IMR-90 (cell line): ENCODE data around the gene SMIM7. TPM values are rescaled to one million over a fixed set of nuclear protein-coding genes. Genes with fewer than 3 reads are reported as not detected.

Experiments used
- ATAC-seq: fragments of 200-7000 bp; cut with Tn5 transposase; 2 replicates; pipeline ENCODE4 v1.9.1; 2020; ENCODE audit warnings: low read depth, mild to moderate bottlenecking, moderate library complexity
- BruUV-seq: library from RNA; stranded (reverse); fragments of 400-500 nt; replicated peaks from 2 replicates; lab custom pipeline; 2021; lab: Mats Ljungman, UMichigan
- CTCF ChIA-PET: fragments of 300-600 bp; formaldehyde crosslinking; extraction: SDS; loops from one replicate; lab custom pipeline; 2021; ENCODE audit warnings: antibody characterized with exemption; lab: Yijun Ruan, JAX
- POLR2A ChIA-PET: fragments of 300-600 bp; sonication (Branson Sonifier 250); formaldehyde crosslinking; loops from one replicate; lab custom pipeline; 2022; ENCODE audit warnings: antibody characterized with exemption; ENCODE audit not compliant: unreplicated experiment; lab: Charles Lee
- DNase-seq: peaks from one replicate; pipeline ENCODE4 v3.0.0; 2013
- H2AFZ ChIP-seq: replicated peaks from 2 replicates; pipeline ENCODE3; 2013; ENCODE audit warnings: low read length, mild to moderate bottlenecking; ENCODE audit not compliant: poor library complexity
- H2AK5ac ChIP-seq: 2 replicates; pipeline ENCODE4 v1.6.1; 2013; ENCODE audit warnings: low read depth, low read length, inconsistent platforms
- H2AK9ac ChIP-seq: replicated peaks from 2 replicates; pipeline ENCODE3; 2013; ENCODE audit warnings: mild to moderate bottlenecking, low read depth, low read length, moderate library complexity; ENCODE audit not compliant: poor library complexity
- H2BK120ac ChIP-seq: 2 replicates; pipeline ENCODE4 v1.6.1; 2013; ENCODE audit warnings: low read depth, low read length, inconsistent platforms
- H2BK15ac ChIP-seq: 3 replicates; pipeline ENCODE4 v1.6.1; 2013; ENCODE audit warnings: low read depth, low read length, inconsistent platforms
- H2BK20ac ChIP-seq: 2 replicates; pipeline ENCODE4 v1.6.1; 2013; ENCODE audit warnings: low read depth, mild to moderate bottlenecking, inconsistent platforms, low read length, moderate library complexity
- H2BK5ac ChIP-seq: 2 replicates; pipeline ENCODE4 v1.6.1; 2013; ENCODE audit warnings: mild to moderate bottlenecking, low read depth, low read length, inconsistent platforms; ENCODE audit not compliant: poor library complexity, severe bottlenecking
- H3K14ac ChIP-seq: replicated peaks from 2 replicates; pipeline ENCODE4 v1.6.1; 2013; ENCODE audit warnings: low read depth, low read length, inconsistent platforms
- H3K18ac ChIP-seq: 2 replicates; pipeline ENCODE4 v1.6.1; 2013; ENCODE audit warnings: low read depth, low read length, control low read depth
- H3K23ac ChIP-seq: 2 replicates; pipeline ENCODE4 v1.6.1; 2013; ENCODE audit warnings: low read depth, low read length, inconsistent platforms
- H3K27ac ChIP-seq: 2 replicates; pipeline ENCODE4 v1.5.1; 2013; ENCODE audit warnings: mild to moderate bottlenecking, control low read depth, low read length; ENCODE audit not compliant: insufficient read depth
- H3K27me3 ChIP-seq: 2 replicates; pipeline ENCODE4 v1.6.1; 2013; ENCODE audit warnings: low read length; ENCODE audit not compliant: control insufficient read depth, insufficient read depth
- H3K36me3 ChIP-seq: 2 replicates; pipeline ENCODE4 v1.6.1; 2013; ENCODE audit warnings: low read length, mixed read lengths; ENCODE audit not compliant: control insufficient read depth, insufficient read depth
- H3K4ac ChIP-seq: 2 replicates; pipeline ENCODE4 v1.6.1; 2013; ENCODE audit warnings: low read depth, low read length, inconsistent platforms
- H3K4me1 ChIP-seq: 2 replicates; pipeline ENCODE4 v1.6.1; 2013; ENCODE audit warnings: low read length, mixed read lengths; ENCODE audit not compliant: control insufficient read depth, insufficient read depth
- H3K4me2 ChIP-seq: 2 replicates; pipeline ENCODE4 v1.6.1; 2013; ENCODE audit warnings: low read depth, mild to moderate bottlenecking, control low read depth, low read length, moderate library complexity
- H3K4me3 ChIP-seq: 2 replicates; pipeline ENCODE4 v1.5.1; 2013; ENCODE audit warnings: low read depth, mild to moderate bottlenecking, control low read depth, low read length, moderate library complexity; ENCODE audit not compliant: insufficient read depth
- H3K56ac ChIP-seq: 2 replicates; pipeline ENCODE4 v1.6.1; 2013; ENCODE audit warnings: low read length, inconsistent platforms; ENCODE audit not compliant: insufficient read depth; ENCODE audit errors: extremely low read depth
- H3K79me1 ChIP-seq, 2 experiments: 2 replicates each; pipeline ENCODE4 v1.6.1; 2013; ENCODE audit warnings: low read length in 2 of 2, inconsistent platforms in 1 of 2, low read depth in 1 of 2
- H3K9ac ChIP-seq: 2 replicates; pipeline ENCODE4 v1.6.1; 2013; ENCODE audit warnings: low read depth, low read length, control low read depth
- H3K9me1 ChIP-seq: 2 replicates; pipeline ENCODE4 v1.6.1; 2013; ENCODE audit warnings: low read length, inconsistent platforms; ENCODE audit not compliant: insufficient read depth
- H3K9me3 ChIP-seq: 2 replicates; pipeline ENCODE4 v1.6.1; 2013; ENCODE audit warnings: low read length; ENCODE audit not compliant: control insufficient read depth, insufficient read depth
- H4K20me1 ChIP-seq: 2 replicates; pipeline ENCODE4 v1.6.1; 2013; ENCODE audit warnings: low read length, inconsistent platforms; ENCODE audit not compliant: insufficient read depth
- H4K5ac ChIP-seq: 2 replicates; pipeline ENCODE4 v1.6.1; 2013; ENCODE audit warnings: mild to moderate bottlenecking, low read depth, low read length, control low read depth
- H4K8ac ChIP-seq, 2 experiments: 2 replicates each; pipeline ENCODE4 v1.6.1; 2013; ENCODE audit warnings: low read depth in 2 of 2, low read length in 2 of 2, control low read depth in 1 of 2, inconsistent platforms in 1 of 2
- H4K91ac ChIP-seq: 2 replicates; pipeline ENCODE4 v1.6.1; 2013; ENCODE audit warnings: low read depth, low read length, inconsistent platforms; ENCODE audit not compliant: insufficient read depth
- BHLHE40 ChIP-seq: fragments of 150-350 bp; IDR thresholded peaks from 2 replicates; pipeline ENCODE4 v1.6.1; 2016; ENCODE audit warnings: mild to moderate bottlenecking, low read depth, low read length
- CEBPB ChIP-seq: IDR thresholded peaks from 2 replicates; pipeline ENCODE4 v1.6.1; 2012; ENCODE audit warnings: low read depth, low read length, improper control_type of control experiment
- CHD1 ChIP-seq: IDR thresholded peaks from 2 replicates; pipeline ENCODE4 v1.6.1; 2012; ENCODE audit warnings: low read depth, low read length, improper control_type of control experiment
- CTCF ChIP-seq: conservative IDR thresholded peaks from 2 replicates; pipeline ENCODE4 v1.5.1; 2012; ENCODE audit warnings: mild to moderate bottlenecking, low read depth, low read length, improper control_type of control experiment
- ELK1 ChIP-seq: fragments of 150-350 bp; IDR thresholded peaks from 2 replicates; pipeline ENCODE4 v1.6.1; 2016; ENCODE audit warnings: low read depth, mild to moderate bottlenecking, low read length, moderate library complexity, borderline replicate concordance
- FOS ChIP-seq: fragments of 150-350 bp; IDR thresholded peaks from 2 replicates; pipeline ENCODE4 v1.6.1; 2016; ENCODE audit warnings: low read depth, low read length
- MAFK ChIP-seq: IDR thresholded peaks from 2 replicates; pipeline ENCODE4 v1.6.1; 2012; ENCODE audit warnings: low read depth, low read length, improper control_type of control experiment
- MAZ ChIP-seq: IDR thresholded peaks from 2 replicates; pipeline ENCODE4 v1.6.1; 2012; ENCODE audit warnings: low read depth, mild to moderate bottlenecking, low read length, improper control_type of control experiment, moderate library complexity, borderline replicate concordance
- MXI1 ChIP-seq: IDR thresholded peaks from 2 replicates; pipeline ENCODE4 v1.6.1; 2012; ENCODE audit warnings: low read depth, mild to moderate bottlenecking, low read length, moderate library complexity, borderline replicate concordance
- NFE2L2 ChIP-seq: fragments of 150-350 bp; IDR thresholded peaks from 2 replicates; pipeline ENCODE4 v1.6.1; 2016; ENCODE audit warnings: low read depth, mild to moderate bottlenecking, low read length
- POLR2A ChIP-seq: IDR thresholded peaks from 2 replicates; pipeline ENCODE4 v1.6.1; 2012; ENCODE audit warnings: mild to moderate bottlenecking, low read depth, low read length
- RAD21 ChIP-seq: IDR thresholded peaks from 2 replicates; pipeline ENCODE4 v1.6.1; 2012; ENCODE audit warnings: low read length, improper control_type of control experiment
- RCOR1 ChIP-seq: IDR thresholded peaks from 2 replicates; pipeline ENCODE4 v1.6.1; 2012; ENCODE audit warnings: mild to moderate bottlenecking, low read length, improper control_type of control experiment; ENCODE audit not compliant: insufficient replicate concordance
- RFX5 ChIP-seq: IDR thresholded peaks from 2 replicates; pipeline ENCODE4 v1.8.0; 2012; ENCODE audit warnings: low read depth, mild to moderate bottlenecking, low read length, moderate library complexity
- SMC3 ChIP-seq: fragments of 150-350 bp; IDR thresholded peaks from 2 replicates; pipeline ENCODE4 v1.6.1; 2016; ENCODE audit warnings: low read depth, mild to moderate bottlenecking, antibody characterized with exemption, low read length, moderate library complexity
- USF2 ChIP-seq: fragments of 150-350 bp; IDR thresholded peaks from 2 replicates; pipeline ENCODE4 v1.6.1; 2017; ENCODE audit warnings: mild to moderate bottlenecking, antibody characterized with exemption, low read length, low read depth
- WGBS, 2 experiments: methylation state at CpG; one replicate each; pipeline versions ENCODE4 v1.1.5 to v1.1.7; 2013; ENCODE audit warnings: missing lambda C conversion rate in 2 of 2; ENCODE audit not compliant: insufficient read length in 1 of 2; ENCODE audit errors: extremely low coverage in 2 of 2; 5-methylcytosine and 5-hydroxymethylcytosine counted together
- dilution Hi-C: fragments of 300-500 bp; cut with HindIII; formaldehyde crosslinking; loops from one replicate; pipeline ENCODE4 v1.14.3; 2018; ENCODE audit warnings: low sequenced_read_pairs; ENCODE audit not compliant: unreplicated experiment
- in situ Hi-C: fragments of 300-500 bp; cut with MboI; formaldehyde crosslinking; loops from 3 replicates; pipeline ENCODE4 v1.14.3; 2019; ENCODE audit warnings: low sequenced_read_pairs, inconsistent platforms, mixed read lengths
- intact Hi-C: fragments of 100-400 bp; cut with micrococcal nuclease; formaldehyde crosslinking; loops from 2 replicates; pipeline ENCODE4 v1.10.0; 2022
- polyA plus RNA-seq, 3 experiments: library from polyadenylated mRNA; depleted of rRNA; stranded (reverse); fragments of >200 nt; gene quantifications; 2 replicates each; pipeline ENCODE4 v1.2.3, GENCODE V29; 2012; ENCODE audit warnings: low replicate concordance in 1 of 3
- total RNA-seq: library from RNA; depleted of rRNA; stranded (reverse); fragments of >200 nt; gene quantifications from 2 replicates; pipeline ENCODE4 v1.2.3, GENCODE V29; 2012

SMIM7 gene
- total and polyA plus RNA-seq, 2 of the 4 experiments (the other 2 are of a cell fraction) = 55.7 to 64.8 TPM

- peaks cover 13% of the 10 kb centered on the region for H3K4me1 ChIP-seq
- WGBS, 2 experiments = 79% methylated on average over 4 of the region's 12 CpGs; no CpG with 5 or more reads in 1 of the 2 experiments
- no peak for DNase-seq
- H4K5ac ChIP-seq = no peak overlapping the region
- H3K4me3 ChIP-seq = no peak overlapping the region
- H3K9ac ChIP-seq = no peak overlapping the region
- no peak overlapping the region for H2AK5ac ChIP-seq
- no peak for TF ChIP-seq ELK1
- TF ChIP-seq BHLHE40 = no peak
- TF ChIP-seq POLR2A = no peak
- no peak for TF ChIP-seq NFE2L2
- no peak for TF ChIP-seq CEBPB
- no peak for TF ChIP-seq USF2
- no peak for TF ChIP-seq CTCF
- no peak for TF ChIP-seq MAZ
- TF ChIP-seq FOS = no peak
- TF ChIP-seq SMC3 = no peak
- TF ChIP-seq MAFK = no peak
- no peak for TF ChIP-seq RCOR1
- TF ChIP-seq RAD21 = no peak
- no peak for TF ChIP-seq MXI1
- no peak for TF ChIP-seq RFX5
- no peak for TF ChIP-seq CHD1
- H4K8ac ChIP-seq = no peak overlapping the region
- no peak overlapping the region for H4K91ac ChIP-seq
- intact Hi-C loops = no loop called here
- H4K20me1 ChIP-seq = peaks cover 91% of the 10 kb centered on the region
- H3K27me3 ChIP-seq = no peaks in the 10 kb centered on the region
- no peaks in the 10 kb centered on the region for H3K9me3 ChIP-seq
- H3K27ac ChIP-seq = no peak overlapping the region; the same call in 1 of the 2 replicates
- H2BK20ac ChIP-seq = no peak overlapping the region
- BruUV-seq = no TSS peak
- H2AFZ ChIP-seq = no peak overlapping the region
- dilution Hi-C loops = no loop called here
- H2AK9ac ChIP-seq = no peak overlapping the region
- H3K14ac ChIP-seq = no peak overlapping the region
- in situ Hi-C loops = no loop called here
- H2BK15ac ChIP-seq = no peak overlapping the region
- H3K23ac ChIP-seq = no peak overlapping the region
- peaks cover 45 to 94% of the 10 kb centered on the region in 2 experiments for H3K79me1 ChIP-seq
- peaks cover 51% of the 10 kb centered on the region for H3K9me1 ChIP-seq
- ChIA-PET CTCF (no interaction called here), POLR2A (no interaction called here)
- no peaks in the 10 kb centered on the region for H3K36me3 ChIP-seq
- no peak overlapping the region for H3K4ac ChIP-seq
- H2BK120ac ChIP-seq = no peak overlapping the region
- no peak for ATAC-seq
- no peak overlapping the region for H3K18ac ChIP-seq
- no peak overlapping the region for H3K4me2 ChIP-seq
- H2BK5ac ChIP-seq = no peak overlapping the region
- H3K56ac ChIP-seq = no peak overlapping the region
Measured at GRCh38 chr19:16607819-16608218, 52.1 kb downstream of the SMIM7 start.
